NCI-H128 (cell line): ENCODE results near the gene CDH5.

Experiments
- DNase-seq: peaks from one replicate; lab custom pipeline; 2025; ENCODE audit not compliant: unreplicated experiment; lab: John Stamatoyannopoulos, UW

Gene CDH5

DNA sequence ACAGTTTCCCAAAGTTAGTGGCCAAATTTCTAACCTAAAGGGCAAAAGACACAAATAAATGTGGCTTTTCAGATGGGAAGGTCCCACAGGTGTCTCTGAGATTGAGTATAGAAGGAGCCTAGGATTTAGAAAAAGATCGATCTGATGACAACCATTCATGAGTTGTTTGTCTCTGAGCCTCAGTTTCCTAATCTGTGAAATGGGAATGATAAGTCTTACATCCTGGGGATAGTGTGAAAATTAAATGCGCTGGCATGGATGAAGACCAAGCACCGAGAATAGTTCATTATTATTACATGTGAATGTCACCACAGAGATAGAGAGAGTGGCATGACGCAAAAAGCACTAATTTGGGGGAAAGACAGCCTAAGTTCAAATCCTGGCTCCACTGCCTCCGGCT lies 7.2 kb downstream of the CDH5 start:
- no peak for DNase-seq

DNA sequence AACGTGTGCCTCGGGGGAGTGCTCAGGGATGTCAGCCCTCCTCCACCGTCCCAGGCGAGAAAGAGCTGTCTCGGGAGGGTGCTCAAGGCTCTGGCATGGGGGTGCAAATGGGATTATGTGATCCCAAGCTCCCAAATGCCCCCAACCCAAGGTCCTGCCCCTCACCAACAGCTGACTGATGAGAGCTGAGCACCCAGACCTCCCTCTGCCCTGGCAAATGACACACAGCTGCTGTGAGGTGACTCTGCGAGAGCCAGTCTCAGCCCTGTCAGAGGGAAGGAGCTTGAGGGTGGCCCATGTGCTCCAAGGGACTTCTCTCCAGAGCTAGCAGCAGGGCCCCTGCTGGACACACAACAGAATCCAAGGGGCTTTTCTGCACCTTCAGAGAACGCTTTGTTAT lies 7.7 kb downstream of the CDH5 start:
- DNase-seq = no peak

DNA sequence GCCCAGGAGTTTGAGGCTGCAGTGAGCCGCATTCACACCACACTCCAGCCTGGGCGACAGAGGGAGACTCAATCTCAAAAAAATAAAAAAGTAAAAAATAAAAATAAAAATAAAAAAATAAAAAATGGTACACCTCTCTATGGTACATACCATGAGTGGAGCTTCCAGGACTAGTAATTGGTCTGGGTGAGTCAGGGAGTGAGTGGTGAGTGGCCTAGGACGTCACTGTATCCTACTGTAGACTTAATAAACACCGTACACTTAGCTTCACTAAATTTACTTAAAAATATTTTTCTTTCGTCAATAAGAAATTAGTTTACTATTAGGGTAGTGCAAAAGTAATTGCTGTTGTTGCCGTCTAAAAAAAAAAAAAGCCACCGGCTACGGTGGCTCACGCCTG lies 9.0 kb downstream of the CDH5 start:
- DNase-seq = no peak

DNA sequence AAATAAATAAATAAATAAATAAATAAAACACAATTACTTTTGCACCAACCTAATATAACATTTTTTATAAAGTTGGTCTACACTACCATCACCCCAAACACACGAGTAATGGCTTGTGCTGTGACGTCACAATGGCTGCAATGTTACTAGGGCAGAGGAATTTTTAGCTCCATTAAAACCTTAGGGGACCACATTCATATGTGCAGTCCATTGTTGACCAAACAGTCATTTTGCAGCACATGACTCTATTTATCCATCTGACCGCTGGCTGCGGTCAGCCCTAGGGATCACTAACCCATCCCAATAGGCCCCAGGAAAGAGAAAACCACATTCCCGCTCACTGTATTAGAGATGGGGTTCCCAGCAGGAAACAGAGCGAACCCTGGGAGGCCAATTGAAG lies 9.6 kb downstream of the CDH5 start:
- no peak for DNase-seq

DNA sequence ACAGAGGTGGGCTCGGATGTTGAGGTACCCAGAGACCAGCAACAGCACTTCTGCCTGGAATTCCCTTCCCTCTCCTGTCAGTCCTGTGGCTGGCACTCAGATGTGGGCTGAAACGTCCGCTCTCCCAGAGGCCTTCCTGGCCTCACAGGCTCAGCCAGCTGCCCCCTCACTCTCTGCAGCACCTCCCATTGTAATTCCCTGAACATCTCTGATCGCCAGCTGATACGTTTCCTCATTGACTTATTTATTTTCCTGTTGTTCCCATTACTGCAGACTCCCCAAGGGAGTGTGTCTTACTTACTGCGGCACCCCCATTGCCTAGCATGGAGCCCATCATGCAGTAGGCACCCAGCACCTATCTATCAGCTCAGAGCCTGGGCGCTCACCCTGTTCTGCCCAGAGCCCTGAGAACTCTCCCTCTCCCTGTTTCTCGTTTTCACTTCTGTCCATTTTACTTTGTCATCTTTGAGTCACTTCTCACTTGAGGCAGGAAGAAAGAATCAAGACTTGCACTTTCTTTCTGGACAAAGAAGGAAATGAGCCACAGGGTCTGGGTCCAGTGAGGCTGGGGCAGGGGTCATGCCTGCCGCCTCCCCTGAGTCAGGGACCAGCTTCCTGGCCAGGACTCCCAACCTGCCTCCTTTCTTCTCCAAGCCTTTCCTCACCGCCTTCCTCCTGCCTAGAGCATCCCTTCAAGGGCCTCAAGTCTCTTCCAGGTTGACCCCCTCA lies 10.2 kb downstream of the CDH5 start:
- DNase-seq = no peak

DNA sequence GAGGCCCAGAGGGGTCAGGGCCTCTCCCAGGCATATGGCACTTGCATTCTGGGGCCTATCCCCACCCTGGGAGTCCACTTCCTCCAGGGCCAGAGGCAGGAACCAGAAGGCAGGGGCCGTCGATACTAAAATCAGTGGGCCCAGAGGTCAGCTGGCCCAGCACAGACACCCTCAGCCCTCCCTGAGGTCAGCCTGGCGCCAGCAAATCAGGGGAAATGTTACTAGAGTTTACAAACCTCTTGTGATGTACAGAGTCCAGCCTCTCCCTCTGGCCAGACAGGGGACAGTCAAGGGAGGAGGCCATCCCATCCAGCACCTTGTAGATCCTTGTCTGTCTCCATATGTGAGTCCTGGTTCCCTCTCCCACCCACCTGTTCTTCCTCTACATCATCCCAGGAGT lies 10.8 kb downstream of the CDH5 start:
- no peak for DNase-seq

DNA sequence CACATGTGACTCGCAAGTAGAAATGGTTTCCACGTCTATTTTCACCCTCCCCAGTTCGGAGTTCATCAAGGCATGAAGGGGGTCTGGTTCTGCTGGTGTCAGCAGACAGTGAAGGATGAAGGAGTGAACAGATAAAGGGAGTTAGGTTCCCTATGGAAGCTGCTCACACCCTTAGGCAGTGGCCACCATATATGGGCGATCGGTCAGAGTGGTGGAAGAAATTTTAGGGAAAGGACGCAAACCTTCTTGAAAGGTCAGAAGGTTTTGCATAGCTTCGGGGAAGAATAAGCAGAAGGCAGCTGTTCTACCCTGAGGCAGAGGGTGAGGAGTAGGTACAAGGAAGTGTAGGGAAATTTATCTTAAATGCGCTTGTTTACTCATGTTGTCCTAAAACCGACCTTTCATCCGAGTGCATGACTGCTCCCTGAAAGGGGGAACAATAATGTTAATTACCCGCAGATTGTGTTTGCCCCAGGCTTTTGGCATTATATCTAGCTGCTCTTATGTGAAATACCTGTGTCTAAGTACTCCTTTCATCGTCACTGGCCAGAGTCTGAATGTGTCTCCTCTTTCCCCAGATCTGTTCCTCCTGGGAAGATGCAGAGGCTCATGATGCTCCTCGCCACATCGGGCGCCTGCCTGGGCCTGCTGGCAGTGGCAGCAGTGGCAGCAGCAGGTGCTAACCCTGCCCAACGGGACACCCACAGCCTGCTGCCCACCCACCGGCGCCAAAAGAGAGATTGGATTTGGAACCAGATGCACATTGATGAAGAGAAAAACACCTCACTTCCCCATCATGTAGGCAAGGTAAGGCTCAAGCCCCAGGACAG lies 12.5 kb downstream of the CDH5 start:
- DNase-seq = no peak

DNA sequence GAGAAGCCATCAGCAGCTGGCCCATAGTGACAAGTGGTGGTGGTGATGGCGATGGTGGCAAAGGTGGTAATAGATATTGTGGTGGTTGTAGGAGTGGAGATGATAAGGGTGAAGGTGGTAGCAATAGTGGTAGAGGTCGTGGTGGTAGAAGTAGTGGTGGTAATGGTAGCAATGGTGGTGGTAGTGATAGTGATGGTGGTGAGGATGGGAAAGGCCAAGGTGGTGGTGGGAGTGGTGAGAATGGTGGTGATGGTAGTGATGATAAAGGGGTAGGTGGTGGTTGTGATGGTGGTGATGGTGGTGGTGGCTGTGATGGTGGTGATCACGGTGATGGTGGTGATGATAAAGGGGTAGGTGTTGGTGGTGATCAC lies 13.1 kb downstream of the CDH5 start:
- DNase-seq = no peak

DNA sequence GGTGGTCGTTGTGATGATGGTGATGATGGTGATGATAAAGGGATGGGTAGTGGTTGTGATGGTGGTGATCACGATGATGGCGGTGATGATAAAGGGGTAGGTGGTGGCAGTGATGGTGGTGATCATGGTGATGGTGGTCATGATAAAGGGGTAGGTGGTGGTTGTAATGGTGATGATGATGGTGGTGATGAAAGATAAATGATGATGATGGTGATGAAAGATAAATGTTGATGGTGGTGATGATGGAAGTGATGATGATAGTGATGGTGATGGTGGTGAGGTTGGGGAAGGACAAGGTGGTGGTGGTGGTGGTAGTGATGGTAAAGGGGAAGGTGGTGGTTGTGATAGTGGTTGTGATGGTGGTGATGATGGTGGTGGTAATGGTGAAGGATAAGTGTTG lies 13.9 kb downstream of the CDH5 start:
- no peak for DNase-seq

DNA sequence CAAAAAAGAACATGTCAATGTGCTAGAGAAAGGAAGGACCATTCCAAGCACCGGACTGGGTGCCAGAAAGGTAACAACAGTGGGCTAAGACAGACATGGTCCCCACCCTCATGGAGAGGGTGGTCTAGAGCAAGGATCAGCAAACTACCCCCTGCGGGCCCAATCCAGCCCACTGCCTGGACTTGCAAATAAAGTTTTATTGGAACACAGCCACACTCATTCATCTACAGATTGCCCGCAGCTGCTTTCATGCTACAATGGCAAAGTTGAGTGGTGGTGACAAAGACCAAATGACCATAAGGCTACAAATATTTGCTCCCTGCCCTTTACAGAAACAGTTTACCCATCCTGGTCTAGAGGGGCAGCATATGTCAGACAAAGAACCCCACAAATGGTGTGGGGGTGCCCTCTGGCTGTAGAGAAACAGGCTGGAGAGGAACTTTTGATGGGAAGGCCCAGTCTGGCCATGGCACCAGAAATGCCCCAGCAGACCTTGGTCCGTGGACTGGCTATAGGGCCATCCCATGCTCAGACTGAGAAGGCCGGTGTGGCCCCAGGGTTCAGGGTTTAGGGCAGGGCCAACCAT lies 15.2 kb downstream of the CDH5 start:
- no peak for DNase-seq

DNA sequence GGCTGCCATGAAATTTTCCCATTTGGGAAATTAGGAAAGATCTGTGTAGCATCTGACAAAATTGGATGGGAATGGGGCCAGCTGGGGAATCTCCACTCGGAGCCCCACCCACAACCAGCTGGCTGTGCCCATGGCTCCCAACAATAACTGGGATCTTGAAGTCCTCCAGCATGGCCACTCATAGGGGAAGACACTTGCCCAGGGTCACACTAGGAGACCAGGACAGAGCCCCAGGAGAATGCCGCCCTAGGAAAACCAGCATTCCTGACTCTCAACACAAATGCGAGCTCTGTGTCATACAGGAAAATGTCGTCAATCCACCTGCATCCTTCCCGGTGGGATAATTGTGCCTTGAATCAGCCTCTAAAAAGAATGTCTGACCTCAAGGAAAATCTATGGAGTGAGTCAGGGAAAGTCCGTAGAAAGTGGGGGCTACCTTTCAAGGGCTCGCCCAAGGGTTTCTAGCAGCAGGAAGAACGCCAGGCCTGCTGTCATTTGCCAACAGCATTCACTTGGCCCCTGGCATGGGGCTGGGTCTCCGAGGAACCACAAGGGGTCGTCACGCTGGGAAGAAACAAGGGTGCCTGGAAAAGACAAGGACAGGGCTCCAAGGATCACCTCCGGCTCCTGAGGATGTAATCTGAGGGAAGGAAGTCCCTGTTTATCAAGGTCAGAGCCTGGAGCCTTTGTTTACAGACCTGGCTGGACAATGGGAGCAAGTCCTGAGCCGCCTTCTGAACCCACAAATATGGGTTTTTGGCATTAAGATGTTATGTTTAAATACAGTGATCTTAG lies 15.9 kb downstream of the CDH5 start:
- no peak for DNase-seq

DNA sequence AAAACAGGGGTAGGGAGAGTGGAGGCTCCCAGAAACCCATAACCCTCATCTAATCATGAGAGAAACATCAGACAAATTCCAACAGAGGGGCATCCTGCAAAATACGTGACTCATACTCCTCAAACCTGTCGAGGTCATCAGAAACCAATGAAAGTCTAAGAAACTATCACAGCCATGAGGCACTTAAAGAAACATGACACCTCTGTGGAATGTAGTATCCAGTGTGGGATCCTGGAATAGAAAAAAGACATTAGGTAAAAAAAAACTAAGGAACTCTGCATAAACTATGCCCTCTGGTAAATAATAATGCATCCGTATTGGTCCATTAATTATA lies 16.4 kb downstream of the CDH5 start:
- DNase-seq = no peak

DNA sequence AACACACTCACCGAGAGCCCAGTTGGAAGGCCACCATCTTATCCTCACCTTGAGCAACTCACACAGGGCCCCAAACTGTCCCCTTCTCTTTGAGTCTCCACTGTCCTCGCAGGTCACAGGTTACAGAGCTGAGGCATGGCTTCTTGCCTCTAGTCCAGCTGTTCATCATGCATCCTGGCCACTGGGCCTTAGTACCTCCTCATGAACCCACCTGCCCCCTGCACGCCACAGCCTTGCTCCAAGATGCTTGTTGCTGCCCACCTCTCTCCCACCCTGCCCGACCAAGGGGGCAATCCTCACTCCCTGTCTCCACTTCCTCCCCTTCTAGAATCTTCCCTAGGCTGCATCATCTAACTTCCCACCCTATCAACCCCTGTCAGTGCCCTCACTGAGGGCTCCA lies 17.1 kb downstream of the CDH5 start:
- no peak for DNase-seq

DNA sequence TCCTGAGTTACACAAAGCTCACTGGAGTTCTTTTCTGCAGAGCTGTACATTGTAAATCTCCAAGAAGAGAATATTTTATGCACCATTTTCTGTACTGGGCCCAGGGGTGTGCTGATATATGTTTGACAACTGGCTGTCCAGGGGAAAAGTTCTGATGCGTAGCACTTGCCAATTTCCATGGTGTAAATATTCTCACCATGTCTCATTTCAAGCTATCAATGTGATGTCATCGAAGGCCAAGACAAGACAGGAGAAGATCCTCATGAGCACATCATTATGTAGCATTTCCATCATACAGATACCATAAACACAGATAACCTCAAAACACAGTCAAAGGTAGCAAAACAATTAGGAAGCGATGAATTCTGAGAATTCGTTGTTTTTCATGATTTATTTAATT lies 18.9 kb downstream of the CDH5 start:
- DNase-seq = no peak

DNA sequence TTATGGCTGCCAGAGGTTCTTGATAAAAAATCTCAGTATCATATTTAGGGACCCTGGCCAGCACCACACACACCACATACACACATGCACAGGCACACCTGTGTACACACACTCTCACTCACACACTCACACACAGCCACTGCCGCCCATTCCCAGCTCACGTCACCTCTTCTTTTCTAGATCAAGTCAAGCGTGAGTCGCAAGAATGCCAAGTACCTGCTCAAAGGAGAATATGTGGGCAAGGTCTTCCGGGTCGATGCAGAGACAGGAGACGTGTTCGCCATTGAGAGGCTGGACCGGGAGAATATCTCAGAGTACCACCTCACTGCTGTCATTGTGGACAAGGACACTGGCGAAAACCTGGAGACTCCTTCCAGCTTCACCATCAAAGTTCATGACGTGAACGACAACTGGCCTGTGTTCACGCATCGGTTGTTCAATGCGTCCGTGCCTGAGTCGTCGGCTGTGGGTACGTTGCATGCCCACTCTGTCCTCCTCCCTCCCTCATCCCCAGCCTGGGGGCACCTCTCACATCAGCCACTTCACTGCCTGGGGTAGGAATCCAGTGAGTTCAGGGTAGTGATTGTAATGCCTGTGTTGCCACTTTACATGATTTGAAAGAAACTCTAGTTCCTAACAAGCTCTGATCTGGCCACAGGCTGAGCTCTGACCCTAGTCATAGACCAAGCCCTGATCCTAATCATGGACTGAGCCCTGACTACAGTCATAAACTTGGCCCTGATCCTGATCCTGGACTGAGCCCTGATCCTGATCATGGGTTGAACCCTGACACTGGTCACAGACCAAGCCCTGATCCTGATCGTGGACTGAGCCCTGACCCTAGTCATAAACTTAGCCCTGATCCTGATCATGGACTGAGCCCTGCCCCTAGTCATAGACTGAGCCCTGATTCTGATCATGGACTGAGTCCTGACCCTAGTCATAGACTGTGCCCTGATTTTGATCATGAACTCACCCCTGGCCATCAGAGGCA lies 20.4 kb downstream of the CDH5 start:
- DNase-seq = no peak

DNA sequence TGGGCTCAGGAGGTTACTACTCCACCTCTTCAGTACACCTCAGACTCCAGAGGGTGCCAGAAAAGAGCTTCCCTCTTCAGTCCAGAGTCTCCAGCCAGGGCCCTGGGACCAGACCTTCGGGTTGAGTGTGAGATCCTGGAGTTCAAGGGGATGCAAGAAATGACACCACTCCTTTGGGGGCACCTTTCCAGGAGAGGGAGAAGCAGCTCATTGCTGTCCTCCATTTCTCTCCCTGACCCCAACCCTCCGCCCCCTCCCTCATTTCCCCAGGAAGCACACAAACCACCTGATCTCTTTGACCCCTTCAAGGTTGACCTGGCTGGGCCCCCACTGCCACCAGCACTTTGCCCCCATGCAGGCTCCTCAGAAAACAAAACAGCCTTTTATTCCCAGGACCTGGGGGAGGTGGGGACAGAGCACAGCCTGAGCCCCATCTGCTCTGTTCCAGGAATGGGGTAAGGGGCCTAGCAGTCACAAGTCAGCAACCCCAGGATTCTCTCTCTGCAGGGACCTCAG lies 21.4 kb downstream of the CDH5 start:
- no peak for DNase-seq

DNA sequence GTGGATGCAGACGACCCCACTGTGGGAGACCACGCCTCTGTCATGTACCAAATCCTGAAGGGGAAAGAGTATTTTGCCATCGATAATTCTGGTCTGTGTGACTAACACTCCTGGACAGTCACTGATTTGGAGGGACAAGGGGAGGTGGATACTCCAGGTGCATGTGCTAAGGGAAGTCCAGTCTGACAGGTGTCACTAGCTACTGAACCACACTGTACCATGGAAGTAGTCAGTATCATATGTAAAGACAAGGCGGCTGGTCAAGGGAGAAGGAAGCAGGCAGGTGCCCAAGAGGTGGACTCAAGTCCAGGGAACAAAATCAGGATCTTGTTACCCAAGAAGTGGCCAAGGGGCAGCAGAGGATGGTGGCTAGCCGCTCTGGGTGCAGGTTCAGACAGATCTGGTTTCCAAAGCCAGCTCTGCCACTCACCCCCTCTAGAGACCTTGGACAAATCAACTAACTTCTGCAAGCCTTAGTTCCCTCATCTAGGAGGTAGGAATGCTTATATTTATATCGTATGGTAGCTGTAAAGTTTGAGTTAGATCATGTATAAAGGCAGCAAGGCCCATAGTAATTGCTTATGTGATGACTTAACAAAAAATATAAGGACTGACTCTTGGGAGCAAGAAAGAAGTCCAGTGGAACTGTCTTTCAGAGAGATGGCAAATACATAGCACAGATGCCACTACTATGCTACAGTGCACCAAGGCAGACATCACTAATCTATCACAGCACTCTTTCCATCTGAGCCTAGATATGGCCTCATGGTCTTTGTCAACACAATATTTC lies 22.1 kb downstream of the CDH5 start:
- no peak for DNase-seq

DNA sequence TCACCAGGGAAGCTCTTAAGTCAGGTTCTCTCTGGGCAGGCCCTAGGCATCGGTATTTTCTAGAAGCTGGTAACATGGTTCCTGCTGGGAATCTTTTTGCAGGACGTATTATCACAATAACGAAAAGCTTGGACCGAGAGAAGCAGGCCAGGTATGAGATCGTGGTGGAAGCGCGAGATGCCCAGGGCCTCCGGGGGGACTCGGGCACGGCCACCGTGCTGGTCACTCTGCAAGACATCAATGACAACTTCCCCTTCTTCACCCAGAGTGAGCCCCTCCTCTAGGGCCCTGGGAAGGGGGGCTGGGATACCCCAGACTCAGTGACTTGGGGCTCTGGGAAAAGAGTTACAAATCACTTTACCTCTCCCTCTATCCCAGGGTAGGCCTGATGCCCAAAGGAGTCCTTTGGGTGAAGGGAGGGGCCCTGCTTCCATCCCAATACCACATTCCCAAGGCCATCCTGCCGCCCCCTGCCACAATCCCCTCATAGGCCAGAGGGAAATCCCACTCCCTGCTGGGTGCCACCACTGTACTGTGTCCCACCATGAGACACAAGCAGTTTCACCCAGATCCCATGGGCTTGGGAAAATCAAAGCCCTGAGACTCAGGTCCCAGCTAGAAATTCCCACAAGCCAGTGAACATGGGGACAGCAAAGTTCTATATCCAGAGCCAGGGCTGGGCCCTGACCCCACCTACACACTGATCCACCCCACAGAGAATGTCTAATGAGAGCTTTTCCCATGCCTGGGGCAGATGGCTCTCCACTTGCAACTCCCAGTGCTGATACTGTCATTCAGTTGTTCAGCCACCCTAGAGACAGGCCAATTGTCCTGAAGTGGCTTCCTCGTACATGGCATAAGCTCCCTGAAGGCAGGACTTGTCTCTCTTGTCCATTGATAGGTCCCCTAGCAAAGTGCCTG lies 23.0 kb downstream of the CDH5 start:
- DNase-seq = no peak
